ENCODE results near the gene IGF1R. TPM values are rescaled to one million over a fixed set of nuclear protein-coding genes. Genes with fewer than 3 reads are reported as not detected.

IGF1R gene
- total and polyA plus RNA-seq, 4 donors: 5.9 to 154 (median 27.6) TPM

GRCh38 chr15:98713585-98714001 is 65.3 kb downstream of the IGF1R start:
- WGBS, 2 donors: 34 to 42% methylated on average over 3 of the region's 3 CpGs
- Histone ChIP-seq H3K9me3 (ENCODE audit: control insufficient read depth in 4 of 4, insufficient read depth in 3 of 4, low read length in 3 of 4) (peaks cover 0 to 5% (median 1%) of the 10 kb centered on the region in 4 donors), H3K27me3 (ENCODE audit: control insufficient read depth in 3 of 3, insufficient read depth in 3 of 3, low read length in 2 of 3) (no peaks in the 10 kb centered on the region), H3K4me1 (ENCODE audit: control insufficient read depth in 5 of 5, insufficient read depth in 5 of 5, low read length in 5 of 5) (peaks cover 4 to 38% (median 28%) of the 10 kb centered on the region in 5 donors), H3K27ac (ENCODE audit: low read depth in 1 of 2, low read length in 1 of 2) (peak overlapping the region; percentile 34 to 43), H3K9ac (ENCODE audit: insufficient read depth in 1 of 2, low read length in 2 of 2) (no peak overlapping the region), H3K4me3 (no peak overlapping the region), H3K36me3 (ENCODE audit: control insufficient read depth in 4 of 4, insufficient read depth in 4 of 4, low read length in 4 of 4) (peaks cover 0 to 13% (median 6%) of the 10 kb centered on the region in 4 donors)
- ATAC-seq (ENCODE audit: insufficient read depth, low FRiP score): no peak
- DNase-seq: peak in 2 of 3 donors; percentile 33 to 42
- TF ChIP-seq CTCF (IDR thresholded peaks at IDR 0.05; ENCODE audit: control extremely low read depth, extremely low read depth): no peak

- Histone ChIP-seq H3K27ac (ENCODE audit: low read depth in 1 of 2, low read length in 1 of 2) (peak overlapping the region in 1 of 2 donors; percentile 71), H3K27me3 (ENCODE audit: control insufficient read depth in 3 of 3, insufficient read depth in 3 of 3, low read length in 2 of 3) (no peaks in the 10 kb centered on the region), H3K36me3 (ENCODE audit: control insufficient read depth in 4 of 4, insufficient read depth in 4 of 4, low read length in 4 of 4) (peaks cover 0 to 13% (median 5%) of the 10 kb centered on the region in 4 donors), H3K4me3 (no peak overlapping the region), H3K9me3 (ENCODE audit: control insufficient read depth in 4 of 4, insufficient read depth in 3 of 4, low read length in 3 of 4) (peaks cover 0 to 5% (median 1%) of the 10 kb centered on the region in 4 donors), H3K4me1 (ENCODE audit: control insufficient read depth in 5 of 5, insufficient read depth in 5 of 5, low read length in 5 of 5) (peaks cover 13 to 42% (median 31%) of the 10 kb centered on the region in 5 donors), H3K9ac (ENCODE audit: insufficient read depth in 1 of 2, low read length in 2 of 2) (no peak overlapping the region)
- DNase-seq (no peak), ATAC-seq (ENCODE audit: insufficient read depth, low FRiP score) (no peak)
- WGBS, 2 donors: 87 to 93% methylated on average over 7 of the region's 7 CpGs
- TF ChIP-seq CTCF (IDR thresholded peaks at IDR 0.05; ENCODE audit: control extremely low read depth, extremely low read depth): no peak
Measured at GRCh38 chr15:98714922-98715321, 66.6 kb downstream of the IGF1R start.

DNA sequence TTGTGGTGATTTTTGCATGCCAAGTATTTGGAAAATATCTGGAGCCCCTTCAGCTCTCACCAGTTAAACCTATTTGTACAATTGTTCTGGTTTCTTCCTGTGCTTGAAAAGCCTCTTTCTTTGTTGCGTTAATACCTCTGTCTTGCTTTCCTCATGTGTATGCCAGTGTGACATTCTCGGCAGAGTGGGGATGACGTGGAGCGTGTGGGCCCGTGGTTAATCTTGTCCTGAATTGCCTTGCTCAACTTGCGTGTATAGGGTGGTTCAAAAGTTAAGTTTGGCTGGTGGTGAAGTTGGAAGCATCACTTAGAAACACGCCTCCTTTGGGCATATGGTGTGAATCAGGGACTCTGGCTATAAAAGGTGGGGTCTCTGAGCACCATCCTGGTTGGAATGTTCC is 67.1 kb downstream of the IGF1R start:
- H3K4me1 ChIP-seq (ENCODE audit: control insufficient read depth in 5 of 5, insufficient read depth in 5 of 5, low read length in 5 of 5): peaks cover 13 to 40% (median 31%) of the 10 kb centered on the region in 5 donors
- no peak overlapping the region for H3K9ac ChIP-seq (ENCODE audit: insufficient read depth in 1 of 2, low read length in 2 of 2)
- H3K36me3 ChIP-seq (ENCODE audit: control insufficient read depth in 4 of 4, insufficient read depth in 4 of 4, low read length in 4 of 4): peaks cover 0 to 13% (median 5%) of the 10 kb centered on the region in 4 donors
- TF ChIP-seq CTCF (IDR thresholded peaks at IDR 0.05; ENCODE audit: control extremely low read depth, extremely low read depth): no peak
- no peak for DNase-seq
- ATAC-seq (ENCODE audit: insufficient read depth, low FRiP score): no peak
- H3K4me3 ChIP-seq: no peak overlapping the region
- 56 to 77% methylated on average over 7 of the region's 7 CpGs for WGBS, 2 donors
- no peaks in the 10 kb centered on the region for H3K27me3 ChIP-seq (ENCODE audit: control insufficient read depth in 3 of 3, insufficient read depth in 3 of 3, low read length in 2 of 3)
- H3K27ac ChIP-seq (ENCODE audit: low read depth in 1 of 2, low read length in 1 of 2): peak overlapping the region in 1 of 2 donors; percentile 71
- peaks cover 0 to 5% (median 1%) of the 10 kb centered on the region in 4 donors for H3K9me3 ChIP-seq (ENCODE audit: control insufficient read depth in 4 of 4, insufficient read depth in 3 of 4, low read length in 3 of 4)

All from lung (tissue), 12 donors.